ENCODE data around the gene DNAI2.

The DNAI2 gene

DNA sequence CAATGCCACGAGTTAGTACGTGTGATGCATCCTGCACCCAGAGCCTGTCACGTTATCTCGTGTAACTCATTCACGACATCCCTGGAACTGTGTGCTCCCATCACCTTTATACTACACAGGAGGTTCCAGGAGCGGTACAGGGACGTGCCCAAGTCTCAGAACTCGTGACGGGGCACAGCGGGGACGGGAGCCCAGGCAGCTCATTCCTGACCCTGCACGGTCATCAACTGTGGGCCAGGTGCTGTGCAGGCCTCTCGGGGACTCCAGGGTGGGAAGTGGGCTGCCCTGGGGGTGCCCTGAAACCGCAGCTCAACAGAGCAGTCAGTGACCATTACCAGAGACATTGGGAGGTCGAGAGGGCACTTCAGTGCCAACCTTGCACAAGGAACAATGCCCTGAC lies 40.8 kb downstream of the DNAI2 start:
- DNase-seq = no peak

DNA sequence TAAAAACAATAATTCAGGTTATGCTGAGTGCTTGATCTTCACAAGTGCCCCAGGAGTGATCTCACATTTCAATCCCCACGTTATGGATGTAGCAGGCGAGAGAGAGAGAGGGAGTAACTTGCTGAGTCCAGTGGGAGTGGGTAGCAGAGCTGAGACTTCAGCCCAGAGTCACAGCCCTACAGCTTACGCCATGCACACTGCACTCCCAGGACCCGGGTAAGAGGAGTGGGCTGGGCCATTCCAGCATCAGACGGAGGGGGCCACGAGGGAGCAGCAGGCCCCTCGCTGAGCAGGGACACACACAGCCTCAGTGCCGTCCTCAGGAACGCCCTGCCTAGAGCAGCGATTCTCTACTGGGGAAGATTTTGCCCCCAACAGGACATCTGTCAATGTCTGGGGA lies 42.2 kb downstream of the DNAI2 start:
- DNase-seq = no peak

DNA sequence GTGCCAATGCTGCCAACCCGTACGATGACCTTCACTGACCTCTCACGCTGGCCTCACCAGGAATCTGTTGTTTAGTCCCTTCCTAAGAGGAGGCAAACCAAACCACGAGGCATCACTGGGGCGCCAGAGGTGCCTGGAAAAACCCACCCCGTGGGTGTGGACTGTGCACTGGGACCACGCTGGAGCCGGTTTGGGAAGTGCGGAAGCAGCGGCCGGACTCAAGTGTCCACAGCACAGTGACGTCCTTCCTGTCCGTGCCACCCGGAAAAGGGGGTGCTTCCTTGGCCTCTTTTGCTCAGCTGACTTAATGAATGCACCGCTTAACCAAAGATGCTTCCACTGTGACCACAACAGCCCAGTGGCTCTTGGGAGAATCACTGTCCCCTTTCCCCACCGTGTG lies 43.0 kb downstream of the DNAI2 start:
- no peak for DNase-seq

DNA sequence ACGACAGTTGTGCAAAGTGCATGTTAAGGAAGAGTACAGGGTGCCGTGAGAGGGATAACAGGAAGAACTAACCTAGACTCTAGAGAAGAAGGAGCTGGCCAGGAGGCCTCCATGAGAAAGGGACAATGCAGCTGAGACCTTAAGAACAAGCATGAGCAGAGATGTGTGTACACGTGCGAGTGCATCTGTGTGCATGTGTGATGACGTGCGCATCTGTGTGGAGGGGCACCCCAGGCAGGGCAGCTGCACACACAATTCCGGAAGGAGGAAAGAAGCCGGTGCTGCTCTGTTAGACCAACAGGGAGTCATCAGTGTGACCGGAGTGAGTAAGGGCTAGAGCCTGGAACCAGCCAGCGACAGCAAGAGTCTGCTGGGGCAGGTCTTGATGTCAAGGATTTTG lies 44.4 kb downstream of the DNAI2 start:
- no peak for DNase-seq

DNA sequence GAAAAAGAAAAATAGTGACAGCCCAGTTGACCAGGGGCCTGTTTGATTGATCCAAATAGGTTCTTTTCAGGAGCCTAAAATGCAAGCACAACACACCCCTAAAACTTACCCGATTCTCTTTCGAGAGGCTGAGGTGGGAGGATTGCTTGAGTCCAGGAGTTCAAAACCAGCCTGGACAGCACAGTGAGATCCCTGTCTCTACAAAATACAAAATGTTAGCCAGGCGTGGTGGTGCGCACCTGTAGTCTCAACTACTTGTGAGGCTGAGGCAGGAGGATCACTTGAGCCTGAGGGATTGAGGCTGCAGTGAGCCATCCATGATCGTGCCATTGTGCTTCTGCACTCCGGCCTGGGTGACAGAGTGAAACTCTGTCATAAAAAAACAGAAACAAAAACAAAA lies 50.5 kb downstream of the DNAI2 start:
- DNase-seq = no peak

DNA sequence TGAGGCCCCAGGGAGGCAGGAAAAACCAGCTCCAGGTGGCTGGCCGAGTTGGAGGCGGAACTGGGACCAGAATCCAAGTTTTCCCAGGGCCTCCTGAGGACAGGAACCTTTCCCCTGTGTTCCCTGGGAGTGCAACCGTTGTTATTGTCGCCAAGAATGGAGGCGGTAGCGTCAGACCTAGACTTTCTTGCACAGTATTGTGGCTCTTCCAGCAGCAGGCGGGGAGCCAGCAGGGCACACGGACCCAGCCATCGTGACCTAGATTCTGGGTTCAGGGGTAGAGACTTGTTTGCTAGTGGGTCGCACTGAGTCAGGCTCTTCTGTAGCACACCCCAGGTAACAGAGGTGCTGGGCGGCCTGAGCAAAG lies 51.3 kb downstream of the DNAI2 start:
- DNase-seq = peak; percentile 8

DNA sequence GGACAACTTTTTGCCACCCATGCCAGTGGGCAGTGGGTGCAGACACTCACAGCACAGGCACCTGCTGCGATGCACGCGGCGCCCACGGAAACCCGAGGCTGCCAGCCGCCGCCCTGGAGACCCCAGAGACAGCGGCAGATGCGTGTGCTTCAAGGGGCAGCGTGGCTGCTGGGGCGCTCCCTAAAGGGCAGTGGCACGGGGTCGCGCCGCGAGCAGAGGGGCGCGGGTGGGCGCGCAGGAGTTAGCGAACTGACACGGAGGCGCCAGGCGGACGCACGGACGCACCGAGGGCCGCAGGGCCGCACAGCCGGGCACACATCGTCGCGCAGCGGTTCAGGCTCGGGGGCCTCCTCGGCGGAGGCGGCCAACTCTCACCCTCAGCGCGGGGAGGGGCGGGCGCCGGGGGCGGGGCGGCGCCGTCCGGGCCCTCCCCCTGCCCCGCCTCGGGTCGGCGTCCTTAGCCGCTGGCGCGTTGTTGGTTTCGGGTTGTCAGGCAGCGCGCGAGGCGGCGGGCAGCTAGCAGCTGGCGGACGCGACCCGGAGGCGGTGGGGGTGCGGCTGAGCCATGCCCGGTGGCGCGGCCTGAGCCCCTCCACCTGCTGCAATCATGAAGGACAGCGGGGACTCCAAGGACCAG lies 51.8 kb downstream of the DNAI2 start, which contains the start of gene KIF19:
KIF19 (plus strand) TSS at position 484 of the 637 bp plus-strand sequence; CDS start at position 608, 124 bp downstream.
- DNase-seq = peak; percentile 69

DNA sequence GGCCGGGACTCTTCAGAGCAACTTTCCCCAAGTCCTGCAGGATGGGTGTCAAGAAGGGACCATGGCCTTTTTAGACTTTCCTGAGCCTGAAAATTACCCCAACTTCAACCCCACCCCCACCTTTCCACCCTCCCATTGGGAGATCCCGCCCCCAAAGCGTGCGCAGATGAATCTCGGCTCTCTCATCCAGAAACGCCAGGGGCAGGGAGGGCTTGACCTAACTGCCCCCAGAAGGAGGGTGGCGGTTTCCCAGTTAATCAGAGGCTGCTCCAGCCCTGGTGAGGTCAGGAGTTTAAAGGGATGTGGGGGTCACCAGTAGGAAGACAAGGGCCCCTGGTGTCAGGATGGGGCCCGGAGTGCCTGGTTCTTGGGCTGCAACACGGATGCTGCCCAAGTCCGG lies 52.5 kb downstream of the DNAI2 start:
- no peak for DNase-seq

DNA sequence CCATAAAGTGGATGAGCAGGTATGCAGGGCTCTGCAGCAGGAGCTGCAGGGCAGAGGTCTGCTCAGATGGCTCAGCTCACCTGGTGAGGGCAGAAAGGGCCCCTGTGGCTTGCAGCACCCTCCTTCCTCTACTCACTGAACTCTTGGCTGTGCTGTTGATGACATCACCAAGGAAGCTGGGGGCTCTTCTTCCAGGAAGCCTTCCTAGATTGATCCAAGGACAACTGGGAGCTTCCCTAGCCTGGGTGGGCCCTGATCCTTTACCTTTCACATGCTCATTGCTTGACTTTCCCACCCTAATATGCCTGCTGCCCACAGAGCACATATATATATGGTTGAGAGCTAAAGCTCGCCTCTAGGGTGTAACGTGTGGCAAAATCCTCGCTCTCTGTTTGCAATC lies 54.5 kb downstream of the DNAI2 start:
- no peak for DNase-seq

DNA sequence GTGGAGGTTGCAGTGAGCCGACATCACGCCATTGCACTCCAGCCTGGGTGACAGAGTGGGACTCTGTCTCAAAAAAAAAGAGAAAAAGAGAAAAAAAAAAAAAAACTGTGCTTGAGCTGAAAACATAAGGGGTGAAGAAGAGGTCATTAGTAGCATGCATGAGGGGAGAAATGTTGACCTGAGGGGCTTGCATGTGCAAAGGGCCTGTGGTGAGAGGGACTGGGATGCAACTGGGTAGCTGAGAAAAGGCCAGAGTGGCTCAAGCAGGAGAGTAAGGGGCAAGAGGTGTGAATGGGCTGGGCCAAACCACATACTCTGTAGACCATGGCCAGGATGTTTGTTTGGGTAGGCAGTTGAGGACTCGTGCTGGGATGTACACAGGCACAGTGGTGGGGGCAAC lies 55.3 kb downstream of the DNAI2 start:
- DNase-seq = no peak

DNA sequence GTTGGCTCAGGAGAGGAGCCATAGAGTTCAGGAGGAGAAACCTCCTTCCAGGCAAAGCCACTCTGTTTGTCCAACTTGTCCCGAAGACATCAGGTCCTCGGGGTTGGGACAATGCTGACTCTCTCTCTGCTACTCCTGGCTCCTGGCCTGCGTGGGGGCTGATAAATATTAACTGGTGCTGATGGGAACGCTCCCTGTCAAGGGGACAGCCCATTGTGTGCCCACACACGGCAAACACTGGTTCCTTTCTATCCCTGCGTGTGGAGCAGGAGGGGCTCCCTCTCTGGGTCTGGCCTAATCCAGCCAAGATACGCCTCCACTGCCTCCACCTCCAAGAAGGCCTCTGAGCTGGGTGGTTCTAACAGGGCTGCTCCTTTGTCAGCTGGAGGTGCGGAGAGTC lies 56.4 kb downstream of the DNAI2 start:
- no peak for DNase-seq

DNA sequence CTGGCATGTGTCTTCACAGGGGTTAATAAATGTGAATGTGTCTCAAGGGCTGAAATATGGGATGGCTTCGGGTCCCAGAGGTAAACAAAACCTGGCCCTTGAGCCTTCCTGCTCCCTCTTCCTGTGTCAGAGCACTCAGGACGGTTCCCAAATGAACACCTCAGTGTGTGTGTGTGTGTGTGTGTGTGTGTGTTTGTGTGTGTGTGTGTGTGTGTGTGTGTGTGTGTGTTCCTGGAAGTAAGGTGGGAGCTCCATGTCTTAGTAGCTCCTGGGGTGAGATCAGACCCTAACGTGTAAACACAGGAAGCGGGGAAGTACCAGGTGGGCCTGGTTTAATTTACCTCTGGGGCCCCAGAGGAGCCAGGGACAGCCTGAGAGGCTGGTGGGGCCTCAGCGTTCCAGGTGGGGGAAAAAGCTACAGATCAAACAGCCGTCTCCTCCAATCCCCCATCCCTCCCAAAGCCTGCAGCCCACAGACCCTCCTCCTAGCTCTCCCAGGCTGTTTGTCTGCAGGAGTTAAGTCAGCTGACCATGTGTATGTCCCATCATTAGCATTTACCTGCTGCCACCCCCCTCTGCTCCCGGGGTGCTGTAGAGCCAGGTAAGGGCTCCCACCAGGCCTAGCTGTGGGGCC lies 58.1 kb downstream of the DNAI2 start:
- DNase-seq = no peak

DNA sequence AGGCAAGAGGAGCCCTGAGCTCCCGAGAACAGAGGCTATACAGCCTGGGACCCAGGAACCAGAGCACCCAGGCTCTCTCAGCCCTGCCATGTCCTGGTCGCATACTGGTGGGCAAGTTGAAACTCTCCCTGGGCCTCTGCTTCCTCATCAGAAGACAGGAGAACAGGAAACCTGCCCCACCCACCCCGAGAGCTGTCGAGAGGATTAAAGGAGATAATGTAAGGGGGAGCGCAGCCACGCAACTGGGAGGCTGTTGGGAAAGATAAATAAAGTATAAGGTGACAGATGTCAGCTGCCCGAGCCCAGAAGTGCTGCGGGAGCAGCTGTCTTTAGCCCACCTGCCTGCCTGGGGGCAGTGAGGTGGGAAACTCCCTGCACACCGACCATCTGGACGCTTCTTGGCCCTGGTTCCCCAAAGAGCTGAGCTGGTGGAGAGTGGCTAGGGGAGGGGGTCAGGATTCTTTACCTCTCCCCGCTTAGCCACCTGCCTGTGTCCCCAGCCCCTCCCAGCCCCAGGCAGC lies 58.8 kb downstream of the DNAI2 start:
- DNase-seq = no peak

DNA sequence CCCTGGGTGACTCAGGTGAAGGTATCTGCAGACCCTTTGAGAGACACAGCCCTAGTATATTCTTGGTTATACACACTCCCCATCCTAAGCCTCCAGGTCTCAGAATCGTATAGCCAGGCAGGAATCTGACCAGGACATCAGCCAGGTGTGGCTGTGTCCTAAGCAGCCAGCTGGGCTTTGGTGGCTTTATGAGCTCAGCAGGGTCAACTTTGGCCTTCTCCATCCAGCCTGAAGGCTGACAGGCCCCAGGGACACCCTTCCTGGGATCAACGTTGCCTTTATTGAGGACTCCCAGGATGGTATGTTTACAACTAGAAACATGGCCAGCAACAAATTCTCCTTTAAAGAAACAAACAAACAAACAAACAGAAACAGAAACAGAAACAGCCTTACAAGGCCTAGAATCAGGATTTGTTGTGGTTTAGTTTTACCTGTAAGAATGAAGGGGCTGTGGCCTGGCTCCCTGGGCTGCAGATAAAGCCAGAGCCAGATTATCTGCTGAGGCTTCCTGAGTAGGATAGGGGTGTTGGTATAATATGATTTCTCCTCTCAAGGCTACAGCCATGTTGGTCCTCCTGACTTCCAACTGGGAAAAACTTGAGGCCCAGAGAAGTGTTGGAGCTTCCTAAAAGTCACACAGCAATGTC lies 60.5 kb downstream of the DNAI2 start:
- DNase-seq = no peak

DNA sequence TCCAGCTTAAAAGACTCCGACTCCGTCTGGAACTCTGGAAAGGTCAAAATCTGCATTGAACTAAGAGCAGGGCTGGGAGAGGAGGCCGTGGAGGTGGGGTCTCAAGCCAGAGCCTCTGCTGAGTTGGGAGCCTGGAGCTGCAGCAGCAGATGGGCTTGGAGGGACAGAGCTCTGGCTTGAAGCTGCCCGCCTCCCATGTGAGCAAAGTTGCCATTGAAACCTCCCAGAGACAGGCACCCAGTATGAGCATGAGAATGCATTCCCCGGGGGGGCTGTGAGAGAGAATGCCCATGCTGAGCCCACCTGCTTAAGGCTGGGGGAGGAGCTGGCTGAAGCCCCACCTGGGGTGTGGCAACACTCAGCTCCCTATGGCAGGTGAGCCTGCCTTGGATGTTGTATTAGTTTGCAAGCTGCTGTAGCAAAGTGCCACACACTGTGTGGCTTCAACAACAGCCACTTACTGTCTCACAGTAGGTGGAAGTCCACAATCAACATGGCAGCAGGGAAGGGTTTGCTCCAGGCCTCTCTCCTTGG lies 61.6 kb downstream of the DNAI2 start:
- DNase-seq = no peak

DNA sequence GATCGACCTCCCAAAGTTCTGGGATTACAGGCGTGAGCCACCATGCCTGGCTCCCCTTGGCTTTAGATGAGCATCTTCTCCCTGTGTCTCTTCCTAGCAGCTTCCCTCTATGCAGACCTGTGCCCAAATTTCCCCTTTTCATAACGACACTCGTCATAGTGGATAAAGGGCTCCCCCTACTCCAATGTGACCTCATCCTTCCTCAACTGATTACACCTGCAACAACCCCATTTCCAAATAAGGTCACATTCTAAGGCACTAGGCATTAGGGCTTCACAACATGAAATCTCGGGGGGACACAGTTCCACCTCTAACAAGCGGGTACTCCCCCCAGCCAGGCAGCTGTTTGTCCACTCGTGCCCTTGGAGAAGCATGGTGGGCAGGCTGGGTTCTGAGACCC lies 62.3 kb downstream of the DNAI2 start:
- DNase-seq = no peak

DNA sequence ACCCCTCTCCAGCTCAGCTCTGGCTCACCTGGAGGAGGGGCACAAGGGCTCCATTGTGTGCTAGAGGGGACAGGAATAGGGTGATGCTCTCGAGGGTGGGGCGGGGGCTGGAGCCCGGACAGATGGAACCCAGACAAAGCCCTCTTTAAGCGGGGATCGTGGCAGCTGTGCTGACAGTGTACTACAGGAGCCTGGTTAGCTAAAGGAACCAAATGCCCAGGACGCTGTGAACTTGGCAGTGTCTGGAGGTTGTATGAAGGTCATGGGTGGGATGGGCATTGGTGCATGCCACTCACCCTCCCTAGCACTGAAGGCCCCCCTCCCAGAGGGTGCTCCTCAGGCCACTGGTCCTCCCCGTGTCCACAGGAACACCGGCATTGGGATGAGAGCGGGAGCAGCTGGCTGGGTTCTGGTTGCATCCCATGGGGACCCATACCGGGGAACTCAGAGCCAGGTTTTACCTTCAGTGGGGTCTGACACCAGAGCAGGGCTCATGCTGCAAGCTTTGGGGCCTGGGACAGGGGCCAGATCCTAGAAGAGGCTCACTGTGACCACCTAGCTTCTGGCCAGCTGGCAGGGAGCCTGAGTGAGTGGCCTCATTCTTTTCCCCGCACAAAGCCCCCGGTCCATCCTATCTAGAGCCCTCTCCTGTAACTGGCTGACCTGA lies 63.9 kb downstream of the DNAI2 start:
- DNase-seq = no peak

DNA sequence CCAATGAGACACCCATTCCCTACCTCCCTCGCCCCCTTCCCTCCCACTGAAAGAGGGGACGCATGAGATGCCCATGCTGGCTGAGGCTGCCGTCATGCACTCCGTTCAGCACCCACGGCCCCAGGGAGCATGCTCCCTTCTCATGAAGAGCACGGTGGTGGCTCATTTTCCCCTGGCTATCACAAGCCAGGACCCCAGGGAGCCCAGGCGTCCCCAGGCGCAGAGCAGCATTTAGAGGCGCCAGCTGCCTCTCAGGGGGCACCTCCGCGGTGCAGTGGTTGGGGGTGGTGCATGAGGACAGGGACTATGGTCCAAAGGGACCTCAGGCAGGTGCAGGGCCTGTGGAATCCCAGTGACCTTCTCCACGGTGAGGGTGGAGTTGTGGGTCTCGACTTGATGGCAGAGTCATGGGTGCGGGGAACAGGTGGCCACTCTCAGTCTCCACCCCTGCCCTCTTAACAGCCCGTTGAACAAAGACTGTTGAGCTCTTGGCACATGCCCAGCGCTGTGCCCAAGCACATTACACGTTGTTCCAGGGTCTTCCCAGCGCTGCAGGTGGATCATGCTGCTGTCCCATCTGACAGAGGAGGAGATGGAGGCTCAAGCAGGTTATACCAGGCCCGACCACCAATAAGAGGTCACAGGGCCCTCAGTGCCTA lies 65.6 kb downstream of the DNAI2 start:
- DNase-seq = no peak

DNA sequence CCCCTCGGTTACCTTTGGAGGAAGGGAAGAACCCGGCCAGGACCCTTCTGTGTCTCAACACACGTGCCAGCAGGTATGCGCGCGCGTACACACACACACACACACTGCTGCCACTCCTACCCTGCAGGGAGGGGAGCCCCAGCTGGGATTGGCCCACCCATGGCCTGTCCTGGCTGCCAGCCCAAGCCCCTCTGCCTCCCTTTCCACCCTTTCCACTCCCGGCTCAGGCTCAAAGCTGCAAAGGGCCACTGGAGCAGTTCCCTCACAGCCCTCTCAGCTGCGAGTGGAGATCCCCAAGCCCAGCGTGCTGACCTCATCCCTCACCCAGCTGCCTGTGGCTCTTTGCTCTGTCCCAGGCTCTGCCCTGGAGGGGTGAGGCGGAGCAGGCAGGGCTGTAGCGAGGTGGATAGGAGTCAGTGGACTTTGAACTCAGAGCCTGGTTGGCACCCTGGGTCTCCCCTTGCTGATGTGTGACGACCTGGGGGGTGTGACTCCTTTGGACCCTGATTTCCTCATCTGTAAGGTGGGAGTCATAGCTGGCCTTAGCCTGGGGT lies 66.5 kb downstream of the DNAI2 start:
- no peak for DNase-seq

DNA sequence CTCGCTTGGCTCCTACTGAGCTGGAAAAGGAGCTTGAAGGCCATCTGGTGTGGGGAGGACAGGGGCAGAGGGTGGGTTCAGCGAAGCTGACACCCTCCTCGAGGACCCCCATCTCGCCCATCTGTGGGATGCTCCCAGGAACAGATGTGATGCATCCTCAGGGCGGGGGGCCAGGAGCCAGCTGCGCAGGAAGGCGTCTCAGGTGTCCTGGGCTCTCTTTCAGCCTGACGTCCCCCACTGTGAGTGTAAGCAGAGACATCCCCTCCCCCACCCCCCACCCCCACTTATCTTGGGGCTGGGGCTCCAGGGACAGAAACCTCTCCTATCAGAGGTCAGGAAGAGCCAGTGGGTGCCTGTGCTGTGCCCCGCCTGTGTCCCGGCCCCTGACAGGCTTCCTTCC lies 68.2 kb downstream of the DNAI2 start:
- DNase-seq = no peak

DNA sequence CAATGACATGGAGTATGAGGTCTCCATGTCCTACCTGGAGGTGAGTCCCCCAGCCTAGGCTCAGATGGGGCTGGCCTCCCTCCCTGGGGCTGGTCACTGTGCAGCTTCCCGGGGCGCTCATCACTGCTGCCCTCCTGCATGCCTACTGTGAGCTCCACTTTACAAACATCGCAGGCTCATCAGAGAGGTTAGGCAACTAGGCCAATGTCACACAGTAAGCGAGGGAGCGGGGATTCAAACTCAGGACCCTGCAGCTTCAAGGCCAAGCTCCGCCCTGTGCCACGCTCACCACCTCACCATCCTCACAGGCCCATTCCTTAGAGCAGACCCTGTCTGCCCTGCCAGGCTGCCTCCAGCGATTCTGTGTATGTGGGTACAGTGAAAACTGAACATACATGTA lies 69.1 kb downstream of the DNAI2 start:
- DNase-seq = no peak

DNA sequence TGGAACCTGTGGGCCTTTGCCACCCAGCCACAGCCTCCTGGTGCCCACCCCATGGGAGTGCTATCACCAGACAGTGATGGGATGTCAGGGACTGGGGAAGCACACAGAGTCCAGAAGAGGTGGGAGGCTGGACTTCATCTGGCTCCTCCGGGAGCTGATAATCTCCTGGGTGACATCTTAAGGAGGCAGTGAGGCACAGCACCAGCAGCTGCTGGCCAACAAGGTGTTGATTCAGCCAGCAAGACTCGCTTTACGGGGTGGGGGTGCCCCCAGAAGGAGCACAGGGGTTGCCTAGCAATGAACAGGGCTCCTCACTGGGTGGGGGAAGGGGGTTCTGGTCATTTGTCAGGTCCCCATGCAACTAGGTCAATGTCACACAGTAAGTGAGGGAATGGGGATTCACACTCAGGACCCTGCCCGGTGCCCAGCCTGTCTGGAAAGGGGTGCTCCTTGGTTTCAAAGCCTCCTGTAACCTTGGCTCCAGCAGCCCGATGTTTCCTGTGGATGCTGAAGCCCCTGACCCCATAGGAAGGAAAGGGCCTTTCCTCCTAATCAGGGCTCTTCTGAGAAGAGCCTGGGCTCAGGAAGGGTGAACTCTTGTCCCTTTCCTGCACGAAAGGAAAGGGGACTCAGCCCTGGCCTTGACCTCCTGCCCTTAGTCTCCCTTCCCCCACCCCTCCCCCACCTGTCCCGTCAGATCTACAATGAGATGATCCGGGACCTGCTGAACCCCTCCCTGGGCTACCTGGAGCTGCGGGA lies 69.7 kb downstream of the DNAI2 start:
- DNase-seq = no peak
